Dermis lymphatic vessel endothelial cell (primary cell): ENCODE data around the gene CSTPP1. TPM values are rescaled to one million over a fixed set of nuclear protein-coding genes. Genes with fewer than 3 reads are reported as not detected.

Experiments used
- total RNA-seq: library from RNA; depleted of rRNA; stranded (reverse); fragments of >200 nt; gene quantifications from 2 replicates; pipeline ENCODE4 v1.2.1, GENCODE V29; 2014

Gene CSTPP1, protein sequence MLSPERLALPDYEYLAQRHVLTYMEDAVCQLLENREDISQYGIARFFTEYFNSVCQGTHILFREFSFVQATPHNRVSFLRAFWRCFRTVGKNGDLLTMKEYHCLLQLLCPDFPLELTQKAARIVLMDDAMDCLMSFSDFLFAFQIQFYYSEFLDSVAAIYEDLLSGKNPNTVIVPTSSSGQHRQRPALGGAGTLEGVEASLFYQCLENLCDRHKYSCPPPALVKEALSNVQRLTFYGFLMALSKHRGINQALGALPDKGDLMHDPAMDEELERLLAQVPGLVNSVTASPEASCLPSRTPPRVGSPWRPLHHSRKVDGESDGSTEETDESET
- 7.8 and 9.2 TPM in 2 replicates for total RNA-seq

DNA sequence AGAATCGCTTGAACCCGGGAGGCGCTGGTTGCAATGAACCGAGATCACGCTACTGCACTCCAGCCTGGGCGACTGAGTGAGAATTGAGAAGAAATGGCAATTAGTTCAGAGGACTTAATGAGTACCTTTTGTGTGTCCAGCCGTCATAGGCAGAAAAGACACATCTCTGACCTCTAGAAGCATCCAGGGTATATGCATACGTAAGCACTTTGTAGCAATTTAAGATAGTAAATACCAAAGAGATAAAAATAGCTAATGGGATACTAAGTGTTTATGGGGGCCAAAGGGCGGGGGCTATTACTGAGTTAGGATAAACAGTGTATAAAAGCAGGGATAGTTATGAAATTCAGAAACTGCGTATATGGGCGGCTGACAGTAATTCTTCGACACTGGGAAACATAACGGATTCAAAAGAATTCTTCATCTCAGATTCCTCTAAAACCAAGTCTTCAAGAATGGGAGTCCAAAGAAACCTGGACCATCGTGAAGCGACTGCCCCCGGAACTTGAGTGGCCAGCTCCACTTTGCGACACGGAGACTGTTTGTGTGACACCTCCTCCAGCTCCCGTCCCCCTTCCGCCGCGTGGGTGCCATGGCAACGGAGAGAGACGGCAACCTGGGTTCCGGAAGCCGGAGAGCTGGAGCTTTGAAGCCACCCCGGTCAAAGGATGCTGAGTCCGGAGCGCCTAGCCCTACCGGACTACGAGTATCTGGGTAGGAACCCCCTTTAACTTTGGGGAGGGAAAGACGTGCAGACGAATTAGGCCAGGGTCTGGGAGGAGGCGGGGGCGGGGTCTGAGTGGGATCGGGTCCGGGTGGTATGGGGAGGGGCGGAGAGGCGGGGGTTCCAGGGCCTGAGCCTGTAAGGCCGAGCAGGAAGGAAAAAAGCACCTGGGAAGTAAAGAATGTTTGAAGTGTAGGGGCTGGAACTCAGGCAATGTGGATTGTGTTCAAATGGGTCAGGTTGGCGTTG is at the start of gene CSTPP1:
TSS of gene CSTPP1 (plus strand) at position 624 of the 973 bp plus-strand sequence. CDS start at position 669, 45 bp downstream.

DNA sequence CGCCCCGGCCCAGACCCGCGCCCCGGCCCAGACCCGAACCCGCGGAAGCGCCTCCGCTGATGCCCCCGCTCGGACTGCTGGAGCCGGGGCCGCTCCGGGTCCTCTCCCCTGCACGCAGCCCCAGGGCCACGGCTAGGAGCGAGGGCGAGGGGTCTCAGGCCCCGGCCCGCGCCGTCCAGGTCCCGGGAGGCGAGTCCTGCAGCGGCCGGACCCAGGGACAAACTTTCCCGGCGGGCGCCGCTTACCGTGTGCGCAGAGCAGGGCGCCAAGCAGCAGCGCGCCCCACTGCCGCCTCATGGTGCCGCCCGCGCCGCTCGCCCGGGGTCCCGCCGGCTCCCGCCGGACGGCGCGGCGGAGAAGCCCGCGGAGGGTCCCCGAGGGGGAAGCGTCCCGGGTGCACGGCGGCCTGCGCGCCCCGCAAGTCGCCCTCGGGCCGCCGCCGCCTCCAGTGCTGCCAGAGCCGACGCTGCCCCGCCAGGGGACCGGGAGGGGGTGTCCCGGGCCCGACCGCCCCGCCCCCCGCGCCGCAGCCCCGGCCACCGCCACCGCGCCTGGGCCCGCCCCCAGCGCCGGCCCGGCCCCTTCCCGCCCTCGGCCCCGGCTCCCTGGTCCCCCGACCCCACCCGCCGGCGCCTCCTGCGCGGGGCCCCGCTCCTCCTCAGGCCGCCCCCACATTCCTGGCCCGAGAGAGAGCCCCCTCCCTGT is 18.3 kb upstream of the CSTPP1 start, which contains the start of gene LRP4:
TSS of gene LRP4 (minus strand) at position 468 of the 705 bp plus-strand sequence. CDS start at position 297, 171 bp downstream.

DNA sequence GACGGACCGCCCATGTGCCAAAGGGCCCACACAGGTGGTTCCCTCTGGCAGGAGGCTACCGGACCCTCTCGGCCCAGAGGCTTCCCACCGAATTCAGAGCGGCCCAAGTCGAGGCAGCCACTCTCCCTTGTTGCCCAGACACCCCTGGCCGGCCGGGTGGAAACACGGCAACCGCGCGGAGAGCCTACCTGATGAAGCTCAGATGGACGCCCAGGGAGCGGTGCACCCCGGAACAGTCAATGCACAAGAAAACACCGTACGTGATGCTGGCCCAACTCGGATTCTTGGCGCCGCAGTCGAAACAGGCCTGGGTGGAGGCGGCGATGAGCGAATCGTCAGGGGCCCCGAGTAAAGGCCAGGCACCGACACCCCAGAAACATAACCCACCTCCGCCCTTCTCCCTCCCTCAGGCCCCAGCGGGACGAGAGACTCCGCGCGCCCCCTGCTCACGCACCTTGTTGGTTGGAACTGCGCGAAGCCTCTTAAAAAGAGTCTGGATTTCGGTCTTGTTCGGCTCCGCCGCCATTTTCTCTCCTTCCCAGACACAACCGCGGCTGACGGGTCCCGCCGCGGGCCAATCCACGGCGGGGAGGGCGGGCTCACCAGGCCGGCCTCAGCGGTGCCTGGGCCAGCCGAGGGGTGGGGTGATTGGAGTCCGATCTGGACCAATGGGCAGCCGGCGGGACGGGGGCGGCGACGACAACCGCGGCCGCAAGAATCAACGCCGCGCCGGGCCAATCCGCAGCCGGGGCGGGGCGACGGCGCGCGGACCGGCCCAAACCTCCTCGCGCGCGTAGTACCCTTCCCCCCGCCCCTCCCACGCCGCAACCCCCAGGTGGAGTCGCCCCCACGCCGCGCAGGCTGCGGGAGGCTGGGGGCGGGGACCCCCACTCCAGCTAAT is 240.0 kb downstream of the CSTPP1 start, which contains the start of gene ARFGAP2:
TSS of gene ARFGAP2 (minus strand) at position 552 of the 901 bp plus-strand sequence. CDS start at position 526, 26 bp downstream.

DNA sequence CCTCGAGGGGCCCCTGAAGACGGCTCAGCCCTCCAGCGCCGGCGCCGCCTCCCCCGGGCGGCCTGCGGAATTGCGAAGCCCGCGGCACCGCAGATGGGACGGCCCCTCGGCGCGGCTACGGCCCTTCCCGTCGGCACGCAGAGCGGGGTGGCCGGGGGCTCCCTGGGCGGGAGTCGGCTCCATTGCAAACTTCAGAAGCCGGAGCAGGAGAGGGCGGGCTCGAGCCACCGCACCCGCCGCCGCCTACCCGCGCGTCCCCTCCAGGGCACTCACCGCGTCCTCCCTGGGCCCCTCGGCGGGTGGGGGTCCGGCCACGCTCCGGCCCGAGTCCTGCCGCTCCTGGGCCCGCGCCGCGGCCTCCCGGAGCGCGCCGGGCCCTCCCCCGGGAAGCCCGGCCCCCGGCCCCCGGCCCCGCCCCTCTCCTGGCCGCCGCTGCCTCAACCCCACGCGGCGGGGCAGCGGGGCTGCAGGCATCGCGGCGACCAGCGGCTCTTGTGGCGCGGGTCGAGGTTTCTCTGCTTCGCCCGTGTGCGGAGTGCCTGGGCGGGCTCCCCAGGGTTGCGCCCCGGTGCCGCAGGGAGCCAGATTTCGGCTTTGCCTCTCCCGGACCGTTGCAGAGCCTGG is 249.6 kb downstream of the CSTPP1 start, which contains the start of gene PACSIN3:
TSS of gene PACSIN3 (minus strand) at position 359 of the 624 bp plus-strand sequence. CDS start 3,707 bp downstream, outside the sequence.

Other genes with a start within 250 kb of the CSTPP1 start
- gene ARHGAP1, start 236.1 kb upstream of the CSTPP1 start, total RNA-seq, result 21.8 and 23.4 TPM in 2 replicates
- 4.7 and 4.8 TPM in 2 replicates for gene ZNF408, start 235.7 kb upstream of the CSTPP1 start, total RNA-seq
- not detected in 2 replicates for gene F2, start 217.5 kb upstream of the CSTPP1 start, total RNA-seq
- gene CKAP5, start 90.5 kb upstream of the CSTPP1 start, total RNA-seq, result 37.3 and 59.0 TPM in 2 replicates
- 0.54 and 1.1 TPM in 2 replicates for gene LRP4, start 18.2 kb upstream of the CSTPP1 start, total RNA-seq
- gene ARFGAP2, start 240.1 kb downstream of the CSTPP1 start, total RNA-seq, result 87.1 and 91.3 TPM in 2 replicates
- gene PACSIN3, start 249.7 kb downstream of the CSTPP1 start, total RNA-seq, result 16.6 and 24.4 TPM in 2 replicates